ENCODE measurements around the gene TNFAIP6. TPM values are rescaled to one million over a fixed set of nuclear protein-coding genes. Genes with fewer than 3 reads are reported as not detected.

The TNFAIP6 gene
- total RNA-seq, 8 experiments from 2014 or later = 7.0 to 56.3 (median 31.3) TPM; not detected in 4

- H3K4me1 ChIP-seq (replicated peaks in 1 of 2) = peaks cover 0 to 6% of the 10 kb centered on the region in 2 donors
- 0 to 94% (median 59%) methylated on average over 2 to 3 of the region's 3 CpGs; no CpG with 5 or more reads in 1 of the 10 experiments for WGBS, 10 experiments
- in situ Hi-C loops (cut with MboI; ENCODE audit: low pct_unique_long_range_greater_than_20kb in 2 of 9, low sequenced_read_pairs in 9 of 9, unreplicated experiment in 9 of 9) = no loop called here
- H3K4me3 ChIP-seq = no peak overlapping the region
- ATAC-seq (replicated peaks in 6 of 8) = no peak
- no peak overlapping the region for H3K27ac ChIP-seq
These were observed 17.0 kb downstream of the TNFAIP6 start for GRCh38 chr2:151374436-151374835.

- ATAC-seq (replicated peaks in 6 of 8) = no peak
- WGBS, 10 experiments = 80 to 100% (median 89%) methylated on average over 1 to 4 of the region's 4 CpGs
- in situ Hi-C loops (cut with MboI; ENCODE audit: low pct_unique_long_range_greater_than_20kb in 2 of 9, low sequenced_read_pairs in 9 of 9, unreplicated experiment in 9 of 9) = no loop called here
- Histone ChIP-seq H3K4me3 (no peak overlapping the region), H3K4me1 (replicated peaks in 1 of 2) (peaks cover 0 to 3% of the 10 kb centered on the region in 2 donors), H3K27ac (no peak overlapping the region)
These were observed 21.8 kb downstream of the TNFAIP6 start for GRCh38 chr2:151379169-151379568.

GRCh38 chr2:151380580-151381235, 23.3 kb downstream of the TNFAIP6 start:
- H3K4me3 ChIP-seq = no peak overlapping the region
- in situ Hi-C loops (cut with MboI; ENCODE audit: low pct_unique_long_range_greater_than_20kb in 2 of 9, low sequenced_read_pairs in 9 of 9, unreplicated experiment in 9 of 9) = no loop called here
- no peak overlapping the region for H3K27ac ChIP-seq
- ATAC-seq (replicated peaks in 6 of 8) = no peak
- 43 to 95% (median 75%) methylated on average over 1 to 6 of the region's 6 CpGs for WGBS, 10 experiments
- no peaks in the 10 kb centered on the region for H3K4me1 ChIP-seq (replicated peaks in 1 of 2)

GRCh38 chr2:151381266-151381665, 23.9 kb downstream of the TNFAIP6 start:
- no peak overlapping the region for H3K27ac ChIP-seq
- in situ Hi-C loops (cut with MboI; ENCODE audit: low pct_unique_long_range_greater_than_20kb in 2 of 9, low sequenced_read_pairs in 9 of 9, unreplicated experiment in 9 of 9) = no loop called here
- H3K4me3 ChIP-seq = no peak overlapping the region
- no peak for ATAC-seq (replicated peaks in 6 of 8)
- WGBS, 10 experiments = 80 to 100% (median 100%) methylated on average over 1 of the region's 2 CpGs; no CpG with 5 or more reads in 5 of the 10 experiments
- no peaks in the 10 kb centered on the region for H3K4me1 ChIP-seq (replicated peaks in 1 of 2)

DNA sequence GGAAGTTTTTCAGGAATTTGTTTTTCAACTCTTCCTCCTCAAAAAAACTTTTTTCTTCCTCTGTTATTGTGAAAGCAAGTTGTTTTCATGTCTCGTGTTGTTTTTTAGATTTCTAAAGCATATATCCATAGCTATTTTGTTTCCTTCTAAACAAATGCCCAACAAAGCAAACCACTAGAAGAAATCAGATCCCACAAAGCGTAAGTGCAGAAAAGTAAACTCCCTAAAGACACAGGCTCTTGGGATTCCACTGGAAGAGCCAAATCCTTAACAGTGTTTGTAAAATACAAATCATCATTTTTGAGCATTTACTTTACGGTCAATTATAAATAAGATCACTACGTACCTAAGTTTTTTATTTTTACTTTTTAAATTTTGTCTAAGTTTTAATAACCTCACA, 30.6 kb downstream of the TNFAIP6 start:
- in situ Hi-C loops (cut with MboI; ENCODE audit: low pct_unique_long_range_greater_than_20kb in 2 of 9, low sequenced_read_pairs in 9 of 9, unreplicated experiment in 9 of 9) = no loop called here
- no peak for ATAC-seq (replicated peaks in 6 of 8)
- WGBS, 10 experiments = 79 to 100% (median 91%) methylated on average over 3 to 4 of the region's 4 CpGs
- Histone ChIP-seq H3K27ac (no peak overlapping the region), H3K4me1 (replicated peaks in 1 of 2) (no peaks in the 10 kb centered on the region), H3K4me3 (no peak overlapping the region)

- ATAC-seq (replicated peaks in 6 of 8) = peak in 1 of 8 experiments; percentile 28
- WGBS, 10 experiments = 20 to 86% (median 69%) methylated on average over 1 to 2 of the region's 2 CpGs; no CpG with 5 or more reads in 3 of the 10 experiments
- no peak overlapping the region for H3K4me3 ChIP-seq
- H3K4me1 ChIP-seq (replicated peaks in 1 of 2) = no peaks in the 10 kb centered on the region
- no peak overlapping the region for H3K27ac ChIP-seq
- in situ Hi-C loops (cut with MboI; ENCODE audit: low pct_unique_long_range_greater_than_20kb in 2 of 9, low sequenced_read_pairs in 9 of 9, unreplicated experiment in 9 of 9) = no loop called here
These were observed 34.0 kb downstream of the TNFAIP6 start for GRCh38 chr2:151391436-151391835.

- Histone ChIP-seq H3K4me1 (replicated peaks in 1 of 2) (no peaks in the 10 kb centered on the region), H3K27ac (no peak overlapping the region), H3K4me3 (no peak overlapping the region)
- in situ Hi-C loops (cut with MboI; ENCODE audit: low pct_unique_long_range_greater_than_20kb in 2 of 9, low sequenced_read_pairs in 9 of 9, unreplicated experiment in 9 of 9) = no loop called here
- WGBS, 10 experiments = 83 to 100% (median 94%) methylated on average over 1 to 4 of the region's 4 CpGs; no CpG with 5 or more reads in 1 of the 10 experiments
- ATAC-seq (replicated peaks in 6 of 8) = no peak
These were observed 37.1 kb downstream of the TNFAIP6 start for GRCh38 chr2:151394509-151394908.

DNA sequence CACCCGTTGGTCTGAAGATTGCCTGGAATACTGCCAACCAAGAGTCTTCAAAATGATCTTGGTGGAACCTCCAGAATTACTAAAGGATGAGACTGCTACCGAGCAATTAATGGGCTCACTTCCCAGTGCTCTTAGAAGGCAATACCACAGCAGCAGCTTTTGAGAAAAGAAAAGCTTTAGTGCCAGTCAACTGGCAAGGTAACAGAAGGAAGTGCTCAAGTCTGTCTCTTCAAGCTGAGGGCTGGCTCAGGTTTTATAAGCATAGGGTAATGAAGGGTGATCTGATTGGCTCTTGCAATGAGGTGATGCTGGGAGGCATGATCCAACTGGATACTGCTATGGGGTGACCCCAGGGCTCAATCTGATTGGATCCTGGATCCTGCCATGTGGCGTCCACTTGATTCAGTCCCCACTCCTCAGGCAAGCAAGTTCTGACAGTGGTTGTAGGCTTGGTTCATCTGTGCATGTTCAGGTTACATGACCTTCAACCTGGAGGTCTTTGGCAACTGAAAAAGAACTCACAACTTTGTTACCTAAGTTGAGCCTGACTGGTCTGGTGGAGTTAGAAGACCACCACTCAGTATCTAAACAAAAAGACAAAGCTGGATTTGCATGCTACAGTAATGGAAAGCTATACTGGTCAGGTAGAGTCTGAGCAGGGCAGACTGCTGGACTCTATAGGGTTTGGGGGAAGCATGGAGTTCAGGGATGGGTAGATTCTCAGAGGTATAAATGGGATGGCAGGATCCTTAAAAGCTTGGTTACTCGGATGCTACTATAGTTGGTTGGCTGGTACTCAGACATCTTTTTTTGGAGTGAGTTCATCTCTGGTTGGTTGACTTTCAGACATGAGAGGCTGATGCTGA, 38.4 kb downstream of the TNFAIP6 start:
- H3K27ac ChIP-seq = no peak overlapping the region
- no peaks in the 10 kb centered on the region for H3K4me1 ChIP-seq (replicated peaks in 1 of 2)
- no peak overlapping the region for H3K4me3 ChIP-seq
- in situ Hi-C loops (cut with MboI; ENCODE audit: low pct_unique_long_range_greater_than_20kb in 2 of 9, low sequenced_read_pairs in 9 of 9, unreplicated experiment in 9 of 9) = no loop called here
- no peak for ATAC-seq (replicated peaks in 6 of 8)
- WGBS, 10 experiments = 52 to 100% (median 87%) methylated on average over 1 to 4 of the region's 4 CpGs; no CpG with 5 or more reads in 3 of the 10 experiments

- Histone ChIP-seq H3K4me1 (replicated peaks in 1 of 2) (no peaks in the 10 kb centered on the region), H3K4me3 (no peak overlapping the region), H3K27ac (no peak overlapping the region)
- in situ Hi-C loops (cut with MboI; ENCODE audit: low pct_unique_long_range_greater_than_20kb in 2 of 9, low sequenced_read_pairs in 9 of 9, unreplicated experiment in 9 of 9) = loop anchor here in 1 of 9 experiments (25.0 kb wide), 1 partner anchor 1813 kb away; the partner anchor contains the start of gene MMADHC
- WGBS, 10 experiments = 100% methylated on average over 1 of the region's 1 CpG; no CpG with 5 or more reads in 4 of the 10 experiments
- ATAC-seq (replicated peaks in 6 of 8) = no peak
These were observed 42.6 kb downstream of the TNFAIP6 start for GRCh38 chr2:151399981-151400380.

DNA sequence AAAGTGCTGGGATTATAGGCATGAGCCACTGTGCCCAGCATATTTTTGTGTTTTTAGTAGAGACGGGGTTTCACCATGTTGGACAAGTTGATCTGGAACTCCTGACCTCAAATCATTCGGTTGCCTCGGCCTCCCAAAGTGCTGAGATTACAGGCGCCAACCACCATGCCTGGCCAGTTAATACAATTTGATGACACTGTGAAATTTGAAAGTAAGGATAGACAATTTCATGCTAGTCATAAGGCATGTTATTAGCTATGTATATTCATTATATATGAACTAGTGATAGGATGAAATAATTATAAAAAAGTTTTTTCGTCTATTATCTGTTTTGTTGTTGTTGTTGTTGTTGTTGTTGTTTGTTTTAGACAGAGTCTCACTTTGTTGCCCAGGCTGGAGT, 43.8 kb downstream of the TNFAIP6 start:
- in situ Hi-C loops (cut with MboI; ENCODE audit: low pct_unique_long_range_greater_than_20kb in 2 of 9, low sequenced_read_pairs in 9 of 9, unreplicated experiment in 9 of 9) = loop anchor here in 1 of 9 experiments (25.0 kb wide), 1 partner anchor 1814 kb away; the partner anchor contains the start of gene MMADHC

GRCh38 chr2:151403914-151404313, 46.5 kb downstream of the TNFAIP6 start:
- 75 to 100% (median 91%) methylated on average over 2 to 4 of the region's 4 CpGs; no CpG with 5 or more reads in 1 of the 10 experiments for WGBS, 10 experiments
- in situ Hi-C loops (cut with MboI; ENCODE audit: low pct_unique_long_range_greater_than_20kb in 2 of 9, low sequenced_read_pairs in 9 of 9, unreplicated experiment in 9 of 9) = loop anchor here in 1 of 9 experiments (25.0 kb wide), 1 partner anchor 1817 kb away; the partner anchor contains the start of gene MMADHC
- no peaks in the 10 kb centered on the region for H3K4me1 ChIP-seq (replicated peaks in 1 of 2)
- no peak overlapping the region for H3K27ac ChIP-seq
- no peak overlapping the region for H3K4me3 ChIP-seq
- ATAC-seq (replicated peaks in 6 of 8) = no peak

More for the DNA sequence above, 43.8 kb downstream of the TNFAIP6 start:
- 84 to 100% (median 93%) methylated on average over 2 to 5 of the region's 5 CpGs; no CpG with 5 or more reads in 4 of the 10 experiments for WGBS, 10 experiments
- no peak overlapping the region for H3K4me3 ChIP-seq
- H3K27ac ChIP-seq = no peak overlapping the region
- H3K4me1 ChIP-seq (replicated peaks in 1 of 2) = no peaks in the 10 kb centered on the region
- ATAC-seq (replicated peaks in 6 of 8) = no peak

DNA sequence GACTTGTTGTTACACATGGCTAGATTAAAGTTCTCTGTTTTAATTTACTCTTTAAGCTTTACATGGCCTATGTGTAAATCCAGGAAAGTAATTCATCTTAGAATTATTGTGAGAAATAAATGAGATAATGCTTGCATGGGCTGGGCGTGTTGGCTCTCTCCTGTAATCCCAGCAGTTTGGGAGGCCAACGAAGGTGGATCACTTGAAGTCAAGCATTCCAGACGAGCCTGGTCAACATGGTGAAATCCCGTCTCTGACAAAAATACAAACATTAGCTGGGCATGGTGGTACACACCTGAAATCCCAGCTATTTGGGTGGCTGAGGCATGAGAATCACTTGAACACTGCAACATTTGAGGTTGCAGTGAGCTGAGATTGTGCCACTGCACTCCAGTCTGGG, 48.0 kb downstream of the TNFAIP6 start:
- H3K4me3 ChIP-seq = no peak overlapping the region
- 70 to 100% (median 100%) methylated on average over 1 to 3 of the region's 4 CpGs; no CpG with 5 or more reads in 1 of the 10 experiments for WGBS, 10 experiments
- no peak for ATAC-seq (replicated peaks in 6 of 8)
- in situ Hi-C loops (cut with MboI; ENCODE audit: low pct_unique_long_range_greater_than_20kb in 2 of 9, low sequenced_read_pairs in 9 of 9, unreplicated experiment in 9 of 9) = loop anchor here in 1 of 9 experiments (25.0 kb wide), 1 partner anchor 1818 kb away; the partner anchor contains the start of gene MMADHC
- H3K27ac ChIP-seq = no peak overlapping the region
- H3K4me1 ChIP-seq (replicated peaks in 1 of 2) = peaks cover 0 to 2% of the 10 kb centered on the region in 2 donors

DNA sequence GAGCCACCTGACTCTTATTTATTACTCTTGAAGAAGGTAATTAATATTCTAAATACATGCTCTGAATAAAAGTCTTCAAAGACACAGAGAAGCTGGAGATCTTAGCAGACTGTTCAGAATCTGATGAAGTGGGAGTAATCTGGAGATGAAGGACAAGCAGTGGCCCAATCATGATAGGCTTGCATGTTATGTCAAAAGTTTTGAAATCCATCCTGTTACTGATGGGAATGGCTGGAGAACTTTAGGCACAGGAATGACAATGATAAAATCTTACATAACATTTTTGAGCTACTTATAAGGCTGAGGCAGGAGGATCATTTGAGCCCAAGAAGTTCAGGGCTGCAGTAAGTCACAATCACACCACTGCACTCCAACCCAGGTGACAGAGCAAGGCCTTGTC, 49.9 kb downstream of the TNFAIP6 start:
- in situ Hi-C loops (cut with MboI; ENCODE audit: low pct_unique_long_range_greater_than_20kb in 2 of 9, low sequenced_read_pairs in 9 of 9, unreplicated experiment in 9 of 9) = loop anchor here in 1 of 9 experiments (25.0 kb wide), 1 partner anchor 1820 kb away; the partner anchor contains the start of gene MMADHC
- Histone ChIP-seq H3K4me1 (replicated peaks in 1 of 2) (peaks cover 5 to 6% of the 10 kb centered on the region in 2 donors), H3K27ac (no peak overlapping the region), H3K4me3 (no peak overlapping the region)
- ATAC-seq (replicated peaks in 6 of 8) = no peak
